HG03066 (cell line): ENCODE measurements around the gene FAXC.
"Not testable (repeated sequence)": the region's sequence is repeated elsewhere in the genome, so short reads cannot be mapped to it uniquely, and the experiment has no call there.

Experiments used
- ATAC-seq: cut with Tn5 transposase; IDR thresholded peaks from one replicate; pipeline ENCODE4 v1.9.1; 2021; ENCODE audit warnings: low read depth; ENCODE audit not compliant: unreplicated experiment

Gene FAXC

DNA sequence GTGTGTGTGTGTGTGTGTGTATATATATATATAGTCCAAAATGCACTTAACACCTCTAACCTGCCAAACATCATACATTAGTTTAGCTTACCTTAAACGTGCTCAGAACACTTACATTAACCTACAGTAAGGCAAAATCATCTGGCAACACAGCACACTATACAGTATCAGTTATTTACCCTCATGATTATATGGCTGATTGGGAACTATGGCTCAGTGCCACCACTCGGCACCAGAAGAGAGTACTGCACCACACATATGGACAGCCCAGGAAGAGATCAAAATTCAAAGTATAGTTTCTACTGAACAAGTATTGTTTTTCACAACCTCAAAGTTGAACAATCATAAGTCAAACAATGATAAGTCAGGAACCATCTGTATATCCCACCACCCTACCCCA, 59.8 kb downstream of the FAXC start:
- ATAC-seq: no peak

DNA sequence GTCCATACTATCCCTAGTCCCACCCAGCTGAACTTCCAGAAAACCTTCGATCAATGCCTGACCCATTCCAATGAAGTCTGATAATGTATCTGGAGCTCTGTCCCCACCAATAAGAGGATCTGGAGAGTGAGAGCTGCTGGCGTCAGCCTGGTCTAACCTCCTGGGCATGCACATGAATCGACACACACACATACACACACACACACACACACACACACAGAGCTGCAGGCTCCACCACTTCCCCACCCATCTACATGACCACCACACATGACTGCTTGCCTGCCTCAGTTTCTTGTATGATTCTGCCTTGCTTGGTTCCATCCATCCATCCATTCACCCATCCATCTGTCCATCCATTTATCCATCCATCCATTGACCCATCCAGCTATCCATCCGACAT, 60.8 kb downstream of the FAXC start:
- no peak for ATAC-seq

DNA sequence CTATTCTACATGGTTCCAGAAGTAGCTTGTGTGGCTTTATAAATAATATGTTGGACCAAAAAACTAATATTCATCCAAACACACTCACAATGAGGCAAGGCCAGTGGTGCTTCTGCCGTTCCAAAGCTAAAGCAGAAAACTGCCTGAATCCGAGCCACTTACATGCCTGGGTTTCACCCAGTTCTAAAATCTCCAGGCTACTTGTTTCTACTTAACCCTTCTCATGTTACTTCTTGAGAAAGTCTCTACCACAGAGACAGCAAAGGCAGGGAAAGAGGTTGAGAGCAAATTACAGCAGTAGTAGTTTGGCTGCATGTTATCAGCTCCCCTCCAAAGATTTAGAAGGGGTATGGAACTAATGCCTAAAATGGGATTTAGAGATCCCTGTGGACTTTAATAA, 62.0 kb downstream of the FAXC start:
- ATAC-seq: no peak

DNA sequence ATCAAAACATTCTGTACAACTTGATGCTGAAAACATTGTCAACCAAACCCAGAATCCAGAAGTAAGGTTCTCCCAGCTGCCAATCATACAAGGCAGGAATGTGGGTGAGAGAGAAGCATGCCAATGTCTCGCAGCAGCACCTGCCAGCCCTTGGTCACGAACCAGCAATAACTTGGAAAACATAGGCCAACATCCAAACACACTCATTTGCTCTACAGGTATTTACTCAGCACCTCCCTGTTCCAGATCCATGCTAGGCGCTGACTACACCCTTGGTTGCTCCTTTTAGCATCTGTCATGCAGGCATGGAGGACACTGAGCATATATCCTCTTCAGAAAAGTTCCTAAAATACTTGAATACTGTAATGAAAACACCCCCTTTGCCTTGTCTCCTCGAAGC, 63.6 kb downstream of the FAXC start:
- no peak for ATAC-seq

DNA sequence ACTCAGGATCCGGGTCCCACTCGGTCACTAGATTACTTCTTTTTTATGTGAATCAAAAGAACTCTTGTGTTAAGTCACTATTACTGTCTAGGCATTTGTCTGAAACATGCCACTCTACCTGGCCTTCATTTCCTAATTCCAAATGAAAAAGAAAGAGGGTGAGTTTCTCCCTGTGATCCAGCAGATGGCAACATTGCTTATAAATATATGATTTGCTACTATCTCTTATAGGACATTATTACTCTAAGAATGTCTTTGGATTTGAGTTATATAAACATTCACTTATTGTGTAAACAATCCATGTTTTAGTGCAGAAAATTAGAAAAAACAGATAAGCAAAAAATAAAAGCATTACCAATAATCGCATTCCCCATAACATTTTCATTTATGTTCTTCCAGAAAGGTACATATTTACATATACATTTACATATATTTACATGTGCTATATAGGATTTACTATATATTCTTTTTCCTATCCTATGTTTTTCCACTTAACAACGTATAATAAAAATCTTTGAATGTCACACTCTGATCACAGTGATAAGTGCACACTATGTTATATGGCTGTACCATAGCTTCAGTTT, 66.9 kb downstream of the FAXC start:
- no peak for ATAC-seq

DNA sequence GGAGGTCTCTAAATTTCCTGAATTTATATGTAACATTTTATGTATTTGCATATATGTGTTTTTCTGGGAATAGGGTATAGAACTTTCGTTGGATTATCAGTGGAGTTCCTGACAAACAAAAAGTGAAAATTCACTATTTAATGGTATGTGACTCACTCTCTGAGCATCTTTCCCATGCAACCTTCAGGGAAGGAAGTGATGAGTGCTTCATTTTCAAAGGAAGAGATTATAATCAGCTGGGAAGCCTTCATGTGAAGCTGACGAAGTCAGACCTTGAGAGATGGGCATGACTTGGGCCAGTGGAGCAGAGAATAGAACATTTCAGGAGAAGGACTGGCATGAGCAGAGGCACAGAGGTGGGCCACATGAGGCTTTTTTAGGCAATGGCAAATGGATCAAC, 72.7 kb downstream of the FAXC start:
- no peak for ATAC-seq

DNA sequence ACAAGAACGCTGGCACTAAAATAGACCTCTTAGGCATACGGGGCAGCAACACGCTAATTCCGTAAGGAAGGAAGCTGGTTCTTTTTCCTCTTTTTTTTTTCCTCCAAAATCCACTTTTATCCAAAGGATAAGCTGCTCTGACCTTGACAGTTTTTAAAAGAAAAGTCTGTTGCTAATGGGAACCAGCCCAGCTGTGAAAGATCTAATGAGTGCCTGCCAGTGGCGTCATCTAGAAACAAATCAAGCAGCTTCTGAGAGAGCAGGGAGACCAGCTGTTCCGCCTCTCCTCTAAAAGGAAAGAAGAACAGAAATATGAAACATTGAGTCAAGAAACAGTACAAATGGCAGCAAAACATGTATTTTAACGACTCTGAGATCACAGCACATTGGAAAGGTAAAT, 78.6 kb downstream of the FAXC start:
- ATAC-seq: no peak

DNA sequence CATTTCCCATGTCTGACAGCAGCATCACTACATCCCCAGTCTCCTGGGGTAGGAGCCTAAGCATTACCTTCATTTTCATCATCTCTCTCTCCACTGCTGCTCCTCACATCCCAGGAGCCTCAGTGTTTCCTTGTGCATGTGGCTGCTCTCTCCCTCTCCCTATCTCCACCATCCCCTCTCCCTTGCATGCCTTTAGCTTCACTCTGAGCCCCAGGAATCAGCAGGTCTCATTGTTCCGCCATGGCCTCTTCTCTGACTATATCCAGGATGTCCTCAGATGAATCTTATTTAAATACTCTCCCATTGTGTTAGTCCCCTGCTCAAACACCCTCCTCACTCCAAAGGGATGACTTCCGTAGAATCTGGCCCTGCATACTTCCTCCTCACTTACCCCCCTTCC, 79.4 kb downstream of the FAXC start:
- no peak for ATAC-seq

DNA sequence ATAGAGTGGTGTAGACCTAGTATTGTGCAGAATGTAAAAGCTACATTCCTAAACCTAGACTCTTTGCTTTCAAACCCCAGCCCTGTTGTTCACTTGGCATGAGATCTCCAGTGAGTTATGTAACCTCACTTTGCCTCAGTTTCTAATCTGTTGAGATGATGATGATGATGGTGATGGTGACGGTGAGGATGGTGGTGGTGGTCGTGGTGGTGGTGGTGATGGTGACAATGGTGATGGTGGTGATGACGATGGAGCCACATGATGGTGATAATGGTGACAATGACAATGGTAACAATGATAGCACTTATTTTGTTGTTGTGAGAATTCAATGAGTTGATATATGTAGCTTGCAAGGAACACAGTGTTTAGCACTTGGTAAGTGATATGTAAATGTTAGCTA, 80.3 kb downstream of the FAXC start:
- ATAC-seq: no peak

DNA sequence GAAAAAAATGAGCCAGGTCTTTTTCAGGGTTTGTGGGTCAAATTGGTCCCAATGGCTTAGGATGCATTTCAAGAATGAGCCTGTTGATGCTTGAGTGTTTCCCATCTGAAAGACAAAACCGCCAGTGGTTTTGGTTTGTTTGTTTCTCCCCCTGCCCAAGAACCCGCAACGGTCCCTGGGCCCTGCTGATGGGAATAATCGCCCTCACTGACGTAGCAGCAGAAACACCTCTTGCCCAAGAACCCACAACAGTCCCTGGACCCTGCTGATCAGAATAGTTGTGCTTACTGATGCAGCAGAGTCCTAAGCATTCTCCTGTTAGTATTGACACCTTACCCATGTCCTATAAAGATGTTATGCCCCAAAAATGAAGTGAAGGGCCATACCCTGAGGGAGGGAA, 82.5 kb downstream of the FAXC start:
- not testable (repeated sequence) for ATAC-seq

DNA sequence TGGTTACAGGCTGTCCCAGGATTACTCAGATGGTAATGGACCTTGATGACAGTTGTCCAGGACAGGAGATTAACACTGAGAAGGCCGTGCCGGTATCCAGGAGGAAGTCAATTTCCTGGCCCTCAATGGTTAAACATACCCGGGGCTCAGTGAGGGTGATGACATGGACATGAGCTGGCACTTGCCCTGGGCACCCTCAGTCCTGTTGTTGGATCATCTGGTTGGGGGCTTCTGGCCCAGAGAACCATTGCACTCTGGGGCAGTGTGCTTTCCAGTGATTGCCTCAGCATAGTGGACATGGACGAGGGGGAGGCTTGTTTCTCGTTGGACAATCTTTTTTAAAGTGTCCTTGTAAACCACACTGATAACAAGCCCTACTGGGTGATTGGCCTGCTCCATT, 84.0 kb downstream of the FAXC start:
- not testable (repeated sequence) for ATAC-seq

DNA sequence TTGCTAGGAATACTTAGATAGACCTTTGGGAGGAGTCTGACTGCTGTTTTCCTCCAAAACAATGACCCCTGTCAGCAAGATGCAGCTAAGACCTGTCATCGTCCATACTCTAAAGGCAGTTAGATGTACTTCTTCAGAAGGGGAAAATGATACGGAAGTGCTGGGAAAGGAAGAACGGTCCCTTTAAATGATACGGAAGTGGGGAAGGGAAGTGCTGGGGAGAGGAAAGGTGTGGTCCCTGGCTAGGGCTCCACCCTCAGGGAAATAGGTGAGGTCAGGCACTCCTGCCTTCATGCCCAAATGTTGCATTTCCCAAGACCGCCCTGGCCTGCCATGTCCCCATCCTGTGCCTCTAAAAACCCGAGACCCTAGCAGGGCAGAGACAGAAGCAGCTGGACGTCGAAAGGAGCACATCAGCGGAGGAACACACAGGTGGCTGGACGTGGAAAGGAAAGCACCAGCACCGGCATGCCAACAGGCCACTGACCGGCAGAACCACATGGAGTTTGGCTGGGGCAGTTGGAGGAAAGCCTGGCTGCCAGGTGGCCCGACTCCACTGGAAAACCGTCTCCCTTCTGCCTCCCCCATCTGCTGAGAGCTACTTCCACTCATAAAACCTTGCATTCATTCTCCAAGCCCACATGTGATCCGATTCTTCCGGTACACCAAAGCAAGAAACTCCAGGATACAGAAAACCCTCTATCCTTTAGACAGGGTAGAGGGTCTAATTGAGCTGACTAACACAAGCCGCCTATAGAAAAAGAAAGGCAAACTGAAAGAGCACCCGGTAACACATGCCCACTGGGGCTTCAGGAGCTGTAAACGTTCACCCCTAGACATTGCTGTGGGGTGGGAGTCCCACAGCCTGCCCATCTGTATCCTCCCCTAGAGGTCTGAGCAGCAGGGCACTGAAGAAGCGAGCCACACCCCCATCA, 94.6 kb downstream of the FAXC start:
- ATAC-seq: no peak

DNA sequence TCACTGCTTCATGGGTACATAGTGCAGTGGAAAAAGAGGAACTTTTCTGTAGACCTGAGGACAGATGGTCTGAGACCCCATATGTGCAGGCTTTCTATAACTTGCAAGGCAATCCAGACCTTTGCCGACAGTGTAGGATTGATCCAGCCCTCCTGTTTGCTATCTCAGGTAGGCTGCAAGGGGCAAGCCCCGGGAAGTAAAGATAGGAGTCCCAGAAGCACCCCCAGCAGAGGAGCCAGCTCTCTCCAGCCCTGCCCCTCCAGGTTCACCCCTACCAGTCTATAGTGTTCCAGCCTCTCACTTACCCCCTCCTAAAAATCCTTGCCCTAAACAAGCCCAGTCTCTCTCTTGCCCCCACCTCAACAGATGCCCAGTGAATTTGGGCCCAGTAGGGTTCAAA, 96.2 kb downstream of the FAXC start:
- no peak for ATAC-seq

DNA sequence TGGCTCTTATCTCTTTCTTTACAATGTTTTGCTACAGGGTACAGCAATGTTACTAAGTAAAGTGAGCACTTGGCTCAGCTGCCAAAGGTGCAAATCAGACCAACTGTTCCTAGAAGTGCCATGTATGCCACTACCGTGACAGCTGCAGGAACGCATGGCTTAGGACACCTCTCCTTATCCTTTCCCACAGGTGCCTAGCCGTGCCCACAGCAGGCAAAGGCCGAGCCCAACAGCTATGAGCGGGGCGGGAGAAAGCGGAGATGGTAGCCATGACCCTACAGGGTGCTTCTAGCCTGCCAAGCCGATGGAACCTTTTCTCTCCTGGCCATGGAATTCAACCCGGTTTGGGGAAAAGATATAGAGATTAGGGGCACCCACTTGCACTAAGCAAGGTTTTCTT, 97.1 kb downstream of the FAXC start:
- no peak for ATAC-seq

DNA sequence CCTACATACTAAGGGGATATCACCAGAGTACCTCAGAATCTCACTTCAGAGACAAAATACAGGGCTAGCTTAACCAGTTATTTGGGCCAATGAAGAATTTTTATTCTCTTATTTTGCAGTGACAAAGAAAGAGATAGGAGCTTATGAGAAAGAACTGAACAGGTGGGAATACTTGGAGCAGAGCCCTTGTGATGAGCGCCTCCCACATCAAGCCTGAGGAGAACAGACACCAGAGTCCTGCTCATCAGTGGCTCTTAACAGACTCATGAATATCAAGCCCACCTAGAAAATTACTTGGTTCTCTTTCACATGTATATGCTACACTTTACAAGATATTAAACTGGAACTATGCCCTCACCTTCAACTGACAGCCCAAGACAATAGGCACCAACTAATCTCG, 99.0 kb downstream of the FAXC start:
- ATAC-seq: no peak

DNA sequence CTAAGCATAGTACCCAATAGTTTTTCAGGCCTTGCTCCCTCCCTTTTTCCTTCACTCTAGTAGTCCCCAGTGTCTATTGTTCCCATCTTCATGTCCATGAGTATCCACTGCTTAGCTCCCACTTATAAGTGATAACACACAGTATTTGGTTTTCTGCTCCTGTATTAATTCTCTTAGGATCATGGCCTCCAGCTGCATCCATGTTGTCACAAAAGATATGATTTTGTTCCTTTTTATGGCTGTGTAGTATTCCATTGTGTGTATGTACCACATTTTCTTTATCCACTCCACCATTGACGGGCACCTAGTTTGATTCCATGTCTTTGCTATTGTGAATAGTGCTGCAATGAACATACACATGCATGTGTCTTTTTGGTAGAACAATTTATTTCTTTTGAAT, 102.9 kb downstream of the FAXC start:
- ATAC-seq: no peak

DNA sequence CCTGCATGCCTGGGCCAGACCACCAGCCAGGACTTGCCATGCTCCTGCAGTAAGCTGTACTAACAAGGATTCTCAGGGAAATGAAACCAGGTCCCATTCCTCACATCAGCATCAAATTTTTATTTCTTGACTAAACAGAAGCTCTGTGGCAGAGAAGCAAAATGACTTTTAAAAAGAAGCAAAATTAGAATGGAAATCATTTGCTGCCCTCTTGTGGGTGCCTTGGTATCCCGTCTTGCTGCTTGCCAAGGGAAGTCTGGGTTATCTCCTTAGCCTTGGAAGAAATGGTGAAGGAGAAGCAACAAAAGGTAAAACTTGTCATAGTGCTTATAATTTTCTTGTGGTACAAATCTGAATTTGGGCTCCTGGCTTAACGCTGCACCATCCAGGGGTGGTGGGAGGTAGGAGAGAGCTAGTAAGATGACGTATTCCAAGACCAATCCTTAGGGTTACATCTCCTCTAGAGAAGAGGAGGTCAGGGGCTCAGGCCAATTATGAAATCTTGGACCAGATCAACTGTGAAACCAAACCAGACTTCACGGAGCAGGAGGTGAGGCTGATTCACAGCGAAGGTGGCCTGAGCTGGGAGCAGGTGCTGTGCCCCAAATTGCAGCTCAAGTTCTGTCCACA, 107.5 kb downstream of the FAXC start:
- no peak for ATAC-seq

DNA sequence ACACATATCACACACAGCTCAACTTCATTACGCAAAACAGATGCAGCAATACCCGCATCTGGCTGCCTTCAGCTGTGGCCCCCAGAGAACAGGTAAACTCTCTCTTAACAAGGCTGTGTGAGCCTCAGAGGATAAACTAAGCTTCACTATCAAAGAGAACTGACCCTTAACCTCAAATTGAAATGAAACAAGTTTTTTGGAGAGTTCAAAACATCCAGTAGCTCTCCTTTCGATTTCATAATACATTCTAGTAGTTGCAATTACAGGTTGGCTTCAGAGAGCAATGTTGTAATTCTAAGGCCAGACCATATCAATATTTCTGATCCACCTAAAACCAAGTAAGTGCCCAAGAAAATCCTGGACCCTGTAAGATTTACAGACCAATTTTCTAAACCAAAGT, 113.5 kb downstream of the FAXC start:
- no peak for ATAC-seq

DNA sequence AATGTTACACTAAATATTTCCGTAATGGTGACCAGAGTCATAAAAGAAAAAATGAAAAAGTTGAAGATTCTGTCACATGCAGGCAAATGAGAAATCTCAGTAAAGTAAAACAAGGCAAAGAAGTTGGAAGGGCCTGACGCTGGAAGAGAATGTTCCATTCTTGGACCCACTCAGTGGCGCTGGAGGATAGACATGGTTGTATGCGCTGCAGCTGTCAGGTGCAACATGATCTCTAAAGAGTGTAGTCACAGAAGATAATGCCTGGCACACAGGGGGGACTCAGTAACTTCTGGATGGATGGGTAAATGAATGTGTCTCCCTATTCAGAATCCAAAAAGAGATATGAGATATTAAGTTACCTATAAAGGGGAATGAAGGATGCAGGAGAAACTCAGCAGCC, 116.3 kb downstream of the FAXC start:
- no peak for ATAC-seq

DNA sequence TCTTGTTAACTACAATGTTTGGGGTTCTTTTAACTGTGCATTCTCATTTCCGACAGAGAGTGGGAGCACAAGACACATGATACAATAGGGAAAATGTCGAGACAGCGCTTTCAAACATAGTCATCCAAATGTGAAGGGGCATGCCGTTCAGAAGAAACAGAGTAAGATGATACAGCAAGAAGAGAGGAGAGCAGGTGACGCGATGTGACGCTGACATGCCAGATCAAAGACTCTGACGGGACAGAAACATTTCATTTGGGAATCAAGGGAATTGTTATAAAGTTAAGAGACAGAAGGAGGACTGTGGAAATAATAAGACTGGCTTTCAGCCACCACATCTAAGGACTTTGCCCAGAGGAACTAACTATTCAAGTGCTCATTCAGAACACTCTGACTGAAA, 117.4 kb downstream of the FAXC start:
- ATAC-seq: no peak

DNA sequence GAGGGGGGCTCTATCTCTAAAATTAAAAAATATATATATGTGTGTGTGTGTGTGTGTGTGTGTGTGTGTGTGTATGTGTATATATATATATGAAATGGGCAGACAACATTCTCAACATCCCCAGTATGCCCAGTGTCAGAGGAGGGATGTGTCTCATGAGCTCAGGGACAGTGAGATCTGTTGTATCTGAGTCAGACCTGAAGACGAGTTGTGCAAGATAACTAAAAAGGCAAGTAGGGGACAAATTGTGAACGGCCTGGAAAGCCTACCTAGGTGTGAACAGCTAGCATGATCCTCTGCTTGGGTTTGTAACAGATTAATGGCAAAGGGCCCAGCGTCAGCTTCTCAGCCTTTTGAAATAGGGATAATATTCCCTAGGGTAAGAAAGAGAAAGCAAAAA, 124.3 kb downstream of the FAXC start:
- ATAC-seq: no peak
